HG03460 (cell line): Measurements from ENCODE around the gene ZNF557.
A peak's percentile ranks its signal among the peaks of the same experiment; 100 is the strongest.
"Not testable (repeated sequence)": the region's sequence is repeated elsewhere in the genome, so short reads cannot be mapped to it uniquely, and the experiment has no call there.

Source experiments
- ATAC-seq: cut with Tn5 transposase; IDR thresholded peaks from one replicate; pipeline ENCODE4 v1.9.1; 2021; ENCODE audit not compliant: unreplicated experiment

The ZNF557 gene

GRCh38 chr19:7069042-7069903, at the start of gene ZNF557:
Gene ZNF557, plus strand, starts transcription at chr19:7069703. Its CDS starts 5,372 bp downstream, at chr19:7075075.
- peak; percentile 93 for ATAC-seq

GRCh38 chr19:7021331-7021730, 48.2 kb upstream of the ZNF557 start, which contains the start of gene MBD3L2B:
Gene MBD3L2B, minus strand, starts transcription at chr19:7021431. Its CDS starts 34 bp downstream, at chr19:7021397.
- not testable (repeated sequence) for ATAC-seq

GRCh38 chr19:7028790-7029189, 40.7 kb upstream of the ZNF557 start:
- not testable (repeated sequence) for ATAC-seq

- ATAC-seq: not testable (repeated sequence)
Measured at GRCh38 chr19:7030278-7030677, 39.2 kb upstream of the ZNF557 start, which contains the start of gene MBD3L5. Gene MBD3L5, plus strand, starts transcription at chr19:7030578. Its CDS starts 34 bp downstream, at chr19:7030612.

- not testable (repeated sequence) for ATAC-seq
Measured at GRCh38 chr19:7040079-7040478, 29.4 kb upstream of the ZNF557 start, which contains the start of gene MBD3L4. Gene MBD3L4, minus strand, starts transcription at chr19:7040179. Its CDS starts 35 bp downstream, at chr19:7040144.

- not testable (repeated sequence) for ATAC-seq
Measured at GRCh38 chr19:7041563-7041962, 27.9 kb upstream of the ZNF557 start.

- not testable (repeated sequence) for ATAC-seq
Measured at GRCh38 chr19:7049021-7049420, 20.5 kb upstream of the ZNF557 start, which contains the start of gene MBD3L2. Gene MBD3L2, plus strand, starts transcription at chr19:7049321. Its CDS starts 53 bp downstream, at chr19:7049374.

GRCh38 chr19:7051421-7051820, 18.1 kb upstream of the ZNF557 start:
- not testable (repeated sequence) for ATAC-seq

GRCh38 chr19:7052896-7053295, 16.6 kb upstream of the ZNF557 start:
- not testable (repeated sequence) for ATAC-seq

- ATAC-seq: not testable (repeated sequence)
Measured at GRCh38 chr19:7054635-7055368, 14.7 kb upstream of the ZNF557 start.

GRCh38 chr19:7055679-7056078, 13.8 kb upstream of the ZNF557 start:
- ATAC-seq: not testable (repeated sequence)

- ATAC-seq: not testable (repeated sequence)
Measured at GRCh38 chr19:7056371-7056770, 13.1 kb upstream of the ZNF557 start.

GRCh38 chr19:7058576-7058975, 10.9 kb upstream of the ZNF557 start, which contains the start of gene MBD3L3:
Gene MBD3L3, minus strand, starts transcription at chr19:7058676. Its CDS starts 71 bp downstream, at chr19:7058605.
- ATAC-seq: not testable (repeated sequence)

GRCh38 chr19:7059977-7060376, 9.5 kb upstream of the ZNF557 start:
- not testable (repeated sequence) for ATAC-seq

- ATAC-seq: no peak
Measured at GRCh38 chr19:7063339-7063738, 6.2 kb upstream of the ZNF557 start.

- no peak for ATAC-seq
Measured at GRCh38 chr19:7063764-7064418, 5.6 kb upstream of the ZNF557 start.

GRCh38 chr19:7067122-7067521, 2.4 kb upstream of the ZNF557 start:
- ATAC-seq: not testable (repeated sequence)

- ATAC-seq: no peak
Measured at GRCh38 chr19:7067716-7068115, 1.8 kb upstream of the ZNF557 start.

- ATAC-seq: no peak
Measured at GRCh38 chr19:7068599-7068998, 904 bp upstream of the ZNF557 start.

GRCh38 chr19:7069904-7070226, 362 bp downstream of the ZNF557 start:
- no peak for ATAC-seq

- no peak for ATAC-seq
Measured at GRCh38 chr19:7072541-7072940, 3.0 kb downstream of the ZNF557 start.
